ENCODE results near the gene CLN6. TPM values are rescaled to one million over a fixed set of nuclear protein-coding genes. Genes with fewer than 3 reads are reported as not detected.

Gene CLN6
- total RNA-seq, 4 donors from 2014 or later: 15.6 to 40.1 (median 21.3) TPM

GRCh38 chr15:68166847-68167246 lies 62.7 kb downstream of the CLN6 start:
- TF ChIP-seq CTCF (IDR thresholded peaks at IDR 0.05): no peak
- no peak for DNase-seq (ENCODE audit: low spot score)
- no peak for ATAC-seq (ENCODE audit: low FRiP score)

- ATAC-seq (ENCODE audit: low FRiP score): no peak
- DNase-seq (ENCODE audit: low spot score): no peak
- no peak for TF ChIP-seq CTCF (IDR thresholded peaks at IDR 0.05)
These were observed 66.3 kb downstream of the CLN6 start for GRCh38 chr15:68163191-68163590.

- TF ChIP-seq CTCF (IDR thresholded peaks at IDR 0.05): no peak
- no peak for DNase-seq (ENCODE audit: low spot score)
- no peak for ATAC-seq (ENCODE audit: low FRiP score)
These were observed 71.4 kb downstream of the CLN6 start for GRCh38 chr15:68158046-68158628.

GRCh38 chr15:68157074-68157473 lies 72.5 kb downstream of the CLN6 start:
- DNase-seq (ENCODE audit: low spot score) (no peak), ATAC-seq (ENCODE audit: low FRiP score) (no peak)
- no peak for TF ChIP-seq CTCF (IDR thresholded peaks at IDR 0.05)

Other genes starting within 250 kb of the CLN6 start
- gene PIAS1, start 175.4 kb downstream of the CLN6 start, total RNA-seq: 10 to 100 TPM; 31.6 to 70.9 (median 40.3) TPM
- 10 to 100 TPM in 1 of 4 donors, 1 to 10 TPM in 3; 8.6 to 10.3 (median 9.0) TPM for gene CALML4, start 24.4 kb downstream of the CLN6 start, total RNA-seq
- gene FEM1B, start 48.0 kb upstream of the CLN6 start, total RNA-seq: 10 to 100 TPM; 32.9 to 48.5 (median 40.9) TPM
- 10 to 100 TPM in 1 of 4 donors, 1 to 10 TPM in 2, under 1 TPM in 1; 0.48 to 10.6 (median 2.6) TPM for gene ITGA11, start 202.4 kb upstream of the CLN6 start, total RNA-seq

All from omental fat pad (tissue), 4 donors.